Measurements from ENCODE around the gene TRAP1.

Gene TRAP1

DNA sequence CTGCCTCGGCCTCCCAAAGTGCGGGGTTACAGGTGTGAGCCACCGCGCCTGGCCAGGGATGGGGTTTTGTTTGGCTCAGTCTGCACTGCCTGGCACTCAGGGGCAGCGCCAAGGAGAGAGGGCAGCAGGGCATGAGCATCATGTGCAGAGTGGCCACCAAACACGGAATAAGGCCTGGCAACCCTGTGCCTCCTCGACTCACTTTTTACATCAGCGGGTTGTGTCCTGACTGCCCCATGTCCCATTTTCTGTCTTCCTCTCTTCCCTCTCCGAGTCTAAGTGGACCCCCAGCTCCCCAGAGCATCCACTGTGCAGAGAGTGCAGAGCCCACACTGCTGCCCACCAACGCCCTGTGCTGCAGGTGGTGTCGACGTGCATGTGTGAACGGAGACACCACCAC is 18.2 kb upstream of the TRAP1 start:
- Histone ChIP-seq H3K18ac (ENCODE audit: low read length) (no peak overlapping the region), H2BK120ac (ENCODE audit: low read depth, low read length) (no peak overlapping the region), H3K56ac (ENCODE audit: low read length) (no peak overlapping the region), H3K79me2 (ENCODE audit: control insufficient read depth, insufficient read depth, low read length) (no peaks in the 10 kb centered on the region), H3K27ac (ENCODE audit: low read depth, low read length) (no peak overlapping the region), H2BK15ac (replicated peaks; ENCODE audit: low read depth) (no peak overlapping the region), H3K4me1 (ENCODE audit: control insufficient read depth, low read depth, low read length) (no peaks in the 10 kb centered on the region), H3K4ac (ENCODE audit: low read depth, low read length) (no peak overlapping the region), H4K5ac (ENCODE audit: low read length) (no peak overlapping the region), H3K4me3 (ENCODE audit: low read length) (no peak overlapping the region), H3K4me2 (ENCODE audit: low read length) (no peak overlapping the region), H3K23ac (ENCODE audit: low read length) (no peak overlapping the region), H3K79me1 (ENCODE audit: low read length) (peaks cover 2% of the 10 kb centered on the region), H2BK5ac (ENCODE audit: low read length) (no peak overlapping the region), H4K8ac (ENCODE audit: low read depth, low read length) (no peak overlapping the region), H3K27me3 (ENCODE audit: insufficient read depth, low read length, poor library complexity) (no peaks in the 10 kb centered on the region), H3K36me3 (ENCODE audit: control insufficient read depth, insufficient read depth, low read length) (peaks cover 32% of the 10 kb centered on the region), H2AK5ac (ENCODE audit: low read length) (no peak overlapping the region), H3K9ac (ENCODE audit: low read length) (no peak overlapping the region)
- DNase-seq, result no peak
- no CpG with 5 or more reads among the region's 13 CpGs for WGBS (ENCODE audit: extremely low coverage, insufficient coverage, low lambda C conversion rate)

DNA sequence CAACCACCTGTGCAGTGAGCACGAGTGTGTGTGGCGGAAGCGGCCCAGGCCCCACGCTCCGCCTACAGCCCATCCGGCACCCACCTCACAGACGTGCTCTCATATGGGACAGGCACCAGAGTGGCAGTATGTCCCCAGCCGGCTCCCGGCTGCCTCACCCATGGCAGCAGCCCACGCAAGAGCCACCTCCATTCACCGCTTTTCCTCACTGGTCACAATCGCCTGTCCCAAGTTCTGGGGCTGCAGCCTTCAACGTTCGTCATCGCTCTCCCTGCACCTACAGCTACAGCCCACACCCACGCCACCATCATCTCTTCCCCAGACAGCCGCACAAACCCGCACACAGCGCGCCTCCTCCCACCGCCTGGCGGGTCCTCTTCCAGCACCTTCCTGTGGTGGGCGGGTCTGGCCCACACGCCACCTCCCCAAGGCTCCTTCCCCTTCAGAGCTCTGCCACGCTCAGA is 17.5 kb upstream of the TRAP1 start:
- H2BK120ac ChIP-seq (ENCODE audit: low read depth, low read length), result no peak overlapping the region
- no CpG with 5 or more reads among the region's 25 CpGs for WGBS (ENCODE audit: extremely low coverage, insufficient coverage, low lambda C conversion rate)
- no peak overlapping the region for H4K8ac ChIP-seq (ENCODE audit: low read depth, low read length)
- no peak overlapping the region for H2BK15ac ChIP-seq (replicated peaks; ENCODE audit: low read depth)
- H3K18ac ChIP-seq (ENCODE audit: low read length), result no peak overlapping the region
- no peak overlapping the region for H4K5ac ChIP-seq (ENCODE audit: low read length)
- H3K79me1 ChIP-seq (ENCODE audit: low read length), result peaks cover 2% of the 10 kb centered on the region
- H3K4me1 ChIP-seq (ENCODE audit: control insufficient read depth, low read depth, low read length), result no peaks in the 10 kb centered on the region
- no peak overlapping the region for H3K27ac ChIP-seq (ENCODE audit: low read depth, low read length)
- H3K4me3 ChIP-seq (ENCODE audit: low read length), result no peak overlapping the region
- no peak overlapping the region for H3K56ac ChIP-seq (ENCODE audit: low read length)
- H3K36me3 ChIP-seq (ENCODE audit: control insufficient read depth, insufficient read depth, low read length), result peaks cover 32% of the 10 kb centered on the region
- no peak overlapping the region for H2BK5ac ChIP-seq (ENCODE audit: low read length)
- H3K9ac ChIP-seq (ENCODE audit: low read length), result no peak overlapping the region
- no peak overlapping the region for H2AK5ac ChIP-seq (ENCODE audit: low read length)
- no peak for DNase-seq
- no peak overlapping the region for H3K23ac ChIP-seq (ENCODE audit: low read length)
- no peak overlapping the region for H3K4me2 ChIP-seq (ENCODE audit: low read length)
- no peaks in the 10 kb centered on the region for H3K27me3 ChIP-seq (ENCODE audit: insufficient read depth, low read length, poor library complexity)
- no peak overlapping the region for H3K4ac ChIP-seq (ENCODE audit: low read depth, low read length)
- H3K79me2 ChIP-seq (ENCODE audit: control insufficient read depth, insufficient read depth, low read length), result no peaks in the 10 kb centered on the region

DNA sequence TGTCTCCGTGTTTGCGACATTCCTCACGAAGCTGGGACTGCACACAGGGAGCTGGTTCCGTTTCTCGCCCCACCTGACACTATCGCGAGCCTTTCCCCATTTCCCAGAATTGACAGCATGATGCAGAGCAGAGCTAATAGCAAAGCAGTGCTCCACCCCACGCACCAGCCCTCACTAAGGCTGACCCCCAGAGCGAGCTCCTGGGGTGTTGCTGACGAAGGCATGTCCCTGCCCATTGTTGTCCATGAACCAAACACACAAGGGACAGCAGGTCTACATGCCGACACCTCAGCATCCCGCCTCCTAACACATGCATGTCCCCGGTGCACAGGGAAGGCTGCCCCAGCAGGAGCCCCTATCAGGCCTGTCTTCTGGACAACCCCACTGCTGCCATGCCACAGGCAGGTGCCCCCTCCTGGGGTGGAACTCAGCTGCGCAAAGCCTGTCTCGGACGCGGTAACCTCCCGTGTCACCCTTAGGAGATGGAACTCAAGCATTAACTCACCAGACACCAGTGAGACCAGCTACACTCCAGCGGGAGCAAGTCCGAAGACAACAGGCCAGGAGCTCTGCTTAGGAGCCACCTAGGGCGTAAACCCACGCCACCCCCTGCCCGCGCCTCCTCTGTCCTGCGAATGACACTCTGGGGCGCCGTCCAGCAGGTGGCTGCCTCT is 16.9 kb upstream of the TRAP1 start:
- no peak overlapping the region for H2BK15ac ChIP-seq (replicated peaks; ENCODE audit: low read depth)
- no peak for DNase-seq
- H3K4me1 ChIP-seq (ENCODE audit: control insufficient read depth, low read depth, low read length), result no peaks in the 10 kb centered on the region
- H3K56ac ChIP-seq (ENCODE audit: low read length), result no peak overlapping the region
- H2BK120ac ChIP-seq (ENCODE audit: low read depth, low read length), result no peak overlapping the region
- H4K8ac ChIP-seq (ENCODE audit: low read depth, low read length), result no peak overlapping the region
- no peaks in the 10 kb centered on the region for H3K79me2 ChIP-seq (ENCODE audit: control insufficient read depth, insufficient read depth, low read length)
- no CpG with 5 or more reads among the region's 27 CpGs for WGBS (ENCODE audit: extremely low coverage, insufficient coverage, low lambda C conversion rate)
- H3K9ac ChIP-seq (ENCODE audit: low read length), result no peak overlapping the region
- H3K4ac ChIP-seq (ENCODE audit: low read depth, low read length), result no peak overlapping the region
- H2BK5ac ChIP-seq (ENCODE audit: low read length), result no peak overlapping the region
- H3K36me3 ChIP-seq (ENCODE audit: control insufficient read depth, insufficient read depth, low read length), result peaks cover 31% of the 10 kb centered on the region
- H3K23ac ChIP-seq (ENCODE audit: low read length), result no peak overlapping the region
- H3K4me2 ChIP-seq (ENCODE audit: low read length), result no peak overlapping the region
- H3K4me3 ChIP-seq (ENCODE audit: low read length), result no peak overlapping the region
- no peak overlapping the region for H3K27ac ChIP-seq (ENCODE audit: low read depth, low read length)
- no peak overlapping the region for H3K18ac ChIP-seq (ENCODE audit: low read length)
- H2AK5ac ChIP-seq (ENCODE audit: low read length), result no peak overlapping the region
- no peak overlapping the region for H4K5ac ChIP-seq (ENCODE audit: low read length)
- peaks cover 2% of the 10 kb centered on the region for H3K79me1 ChIP-seq (ENCODE audit: low read length)
- no peaks in the 10 kb centered on the region for H3K27me3 ChIP-seq (ENCODE audit: insufficient read depth, low read length, poor library complexity)

DNA sequence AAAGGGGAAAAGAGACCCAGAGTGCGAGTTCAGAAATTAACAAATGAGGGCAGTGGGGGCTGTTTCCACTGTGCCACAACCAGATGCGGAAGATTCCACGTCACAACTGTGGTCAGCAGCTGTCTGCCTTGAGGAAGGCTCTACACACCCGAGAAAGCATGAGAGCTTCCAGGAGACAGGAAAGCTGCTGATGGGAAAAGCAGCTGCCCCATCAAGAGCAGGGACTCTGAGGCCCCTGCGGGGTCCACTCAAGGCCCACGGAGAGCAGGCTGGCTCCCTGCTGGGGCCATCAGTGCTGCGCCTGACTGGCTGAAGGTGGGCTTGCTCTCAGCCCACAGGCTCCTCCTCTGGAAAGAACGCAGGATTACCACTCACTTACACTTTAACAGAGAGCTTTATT is 14.8 kb upstream of the TRAP1 start:
- no peaks in the 10 kb centered on the region for H3K27me3 ChIP-seq (ENCODE audit: insufficient read depth, low read length, poor library complexity)
- H2BK120ac ChIP-seq (ENCODE audit: low read depth, low read length), result no peak overlapping the region
- no peak overlapping the region for H3K27ac ChIP-seq (ENCODE audit: low read depth, low read length)
- no peak overlapping the region for H2BK15ac ChIP-seq (replicated peaks; ENCODE audit: low read depth)
- H3K23ac ChIP-seq (ENCODE audit: low read length), result no peak overlapping the region
- H3K4me2 ChIP-seq (ENCODE audit: low read length), result no peak overlapping the region
- H2BK5ac ChIP-seq (ENCODE audit: low read length), result no peak overlapping the region
- WGBS (ENCODE audit: extremely low coverage, insufficient coverage, low lambda C conversion rate), result no CpG with 5 or more reads among the region's 8 CpGs
- no peak overlapping the region for H4K5ac ChIP-seq (ENCODE audit: low read length)
- H3K36me3 ChIP-seq (ENCODE audit: control insufficient read depth, insufficient read depth, low read length), result peaks cover 28% of the 10 kb centered on the region
- H4K8ac ChIP-seq (ENCODE audit: low read depth, low read length), result no peak overlapping the region
- no peak overlapping the region for H3K4ac ChIP-seq (ENCODE audit: low read depth, low read length)
- H3K79me2 ChIP-seq (ENCODE audit: control insufficient read depth, insufficient read depth, low read length), result no peaks in the 10 kb centered on the region
- H3K9ac ChIP-seq (ENCODE audit: low read length), result no peak overlapping the region
- H3K56ac ChIP-seq (ENCODE audit: low read length), result no peak overlapping the region
- H3K18ac ChIP-seq (ENCODE audit: low read length), result no peak overlapping the region
- H3K79me1 ChIP-seq (ENCODE audit: low read length), result peaks cover 2% of the 10 kb centered on the region
- no peak overlapping the region for H3K4me3 ChIP-seq (ENCODE audit: low read length)
- no peak overlapping the region for H2AK5ac ChIP-seq (ENCODE audit: low read length)
- no peaks in the 10 kb centered on the region for H3K4me1 ChIP-seq (ENCODE audit: control insufficient read depth, low read depth, low read length)
- no peak for DNase-seq

DNA sequence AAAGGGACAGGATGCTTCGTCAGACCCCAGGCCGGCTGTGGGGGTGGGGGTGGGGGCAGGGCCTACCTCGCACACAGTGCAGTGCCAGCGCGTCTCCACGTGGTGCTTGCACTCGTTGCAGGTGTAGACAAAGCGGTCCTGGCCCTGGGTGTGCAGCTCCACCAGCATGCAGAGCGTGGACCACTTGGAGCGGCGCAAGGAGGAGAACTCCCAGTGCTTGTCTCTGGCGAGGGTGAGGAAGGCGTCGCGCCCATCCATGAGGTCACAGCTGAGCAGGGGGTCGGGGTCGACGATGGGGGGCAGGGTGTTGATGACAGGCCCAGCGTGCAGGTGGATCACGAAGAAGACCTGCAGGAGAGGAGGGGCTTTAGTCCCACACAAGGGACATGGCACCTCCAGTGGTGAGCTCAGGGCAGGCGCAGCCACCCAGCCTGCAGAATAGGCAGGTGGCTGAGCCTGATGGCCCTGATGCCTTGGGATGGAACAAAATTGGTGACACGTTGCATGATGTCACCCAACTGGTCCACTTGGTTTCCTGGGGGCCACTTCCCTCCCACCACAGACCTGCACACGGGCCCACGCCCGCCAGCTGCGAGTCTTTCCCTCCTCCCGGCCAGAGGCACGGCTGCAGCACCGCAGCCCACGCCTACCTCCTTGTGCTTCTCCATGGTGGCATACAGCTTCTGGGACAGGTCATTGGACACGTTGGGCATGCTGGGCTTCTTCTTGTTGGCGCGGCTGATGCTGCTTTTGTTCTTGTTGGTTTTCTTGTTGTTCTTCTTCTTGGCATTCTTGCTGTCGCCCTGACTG is 14.0 kb upstream of the TRAP1 start:
- Histone ChIP-seq H3K36me3 (ENCODE audit: control insufficient read depth, insufficient read depth, low read length) (peaks cover 22% of the 10 kb centered on the region), H2BK5ac (ENCODE audit: low read length) (no peak overlapping the region), H3K18ac (ENCODE audit: low read length) (no peak overlapping the region), H3K79me2 (ENCODE audit: control insufficient read depth, insufficient read depth, low read length) (no peaks in the 10 kb centered on the region), H4K5ac (ENCODE audit: low read length) (no peak overlapping the region), H2AK5ac (ENCODE audit: low read length) (no peak overlapping the region), H3K4me3 (ENCODE audit: low read length) (no peak overlapping the region), H2BK15ac (replicated peaks; ENCODE audit: low read depth) (no peak overlapping the region), H3K27me3 (ENCODE audit: insufficient read depth, low read length, poor library complexity) (no peaks in the 10 kb centered on the region), H3K4me2 (ENCODE audit: low read length) (no peak overlapping the region), H4K8ac (ENCODE audit: low read depth, low read length) (no peak overlapping the region), H2BK120ac (ENCODE audit: low read depth, low read length) (no peak overlapping the region), H3K23ac (ENCODE audit: low read length) (no peak overlapping the region), H3K79me1 (ENCODE audit: low read length) (peaks cover 2% of the 10 kb centered on the region), H3K4me1 (ENCODE audit: control insufficient read depth, low read depth, low read length) (no peaks in the 10 kb centered on the region), H3K4ac (ENCODE audit: low read depth, low read length) (no peak overlapping the region), H3K27ac (ENCODE audit: low read depth, low read length) (no peak overlapping the region), H3K9ac (ENCODE audit: low read length) (no peak overlapping the region), H3K56ac (ENCODE audit: low read length) (no peak overlapping the region)
- WGBS (ENCODE audit: extremely low coverage, insufficient coverage, low lambda C conversion rate), result no CpG with 5 or more reads among the region's 34 CpGs
- no peak for DNase-seq
